ENCODE measurements around the gene CLEC3A.
"Not testable (repeated sequence)": the region's sequence is repeated elsewhere in the genome, so short reads cannot be mapped to it uniquely, and the experiment has no call there.

Gene CLEC3A

GRCh38 chr16:78022347-78023060 lies at the start of gene CLEC3A:
Gene CLEC3A, plus strand, starts transcription at chr16:78022548. Its CDS starts 79 bp downstream, at chr16:78022627.
- no peaks in the 10 kb centered on the region for H3K4me1 Mint-ChIP-seq
- H3K9me3 Mint-ChIP-seq = no peaks in the 10 kb centered on the region
- H3K4me3 Mint-ChIP-seq = no peak within 1 kb of the TSS
- H3K36me3 Mint-ChIP-seq = no peaks in the 10 kb centered on the region
- H3K27ac Mint-ChIP-seq = no peak within 1 kb of the TSS
- peaks cover 6% of the 10 kb centered on the region for H3K27me3 Mint-ChIP-seq

- Mint-ChIP-seq H3K36me3 (no peaks in the 10 kb centered on the region), H3K27ac (no peak overlapping the region), H3K27me3 (peaks cover 5% of the 10 kb centered on the region)
These were observed 47.5 kb upstream of the CLEC3A start for GRCh38 chr16:77974883-77975282.

GRCh38 chr16:77975942-77976341 lies 46.4 kb upstream of the CLEC3A start:
- Mint-ChIP-seq H3K27me3 (peaks cover 5% of the 10 kb centered on the region), H3K27ac (no peak overlapping the region), H3K4me1 (no peaks in the 10 kb centered on the region), H3K36me3 (no peaks in the 10 kb centered on the region), H3K4me3 (no peak overlapping the region), H3K9me3 (no peaks in the 10 kb centered on the region)

More at GRCh38 chr16:77974883-77975282, 47.5 kb upstream of the CLEC3A start:
- Mint-ChIP-seq H3K9me3 (no peaks in the 10 kb centered on the region), H3K4me1 (no peaks in the 10 kb centered on the region), H3K4me3 (no peak overlapping the region)

- no peak overlapping the region for H3K27ac Mint-ChIP-seq
- no peaks in the 10 kb centered on the region for H3K9me3 Mint-ChIP-seq
- no peaks in the 10 kb centered on the region for H3K4me1 Mint-ChIP-seq
- no peaks in the 10 kb centered on the region for H3K36me3 Mint-ChIP-seq
- H3K27me3 Mint-ChIP-seq = peaks cover 3% of the 10 kb centered on the region
- no peak overlapping the region for H3K4me3 Mint-ChIP-seq
These were observed 45.0 kb upstream of the CLEC3A start for GRCh38 chr16:77977339-77977738.

GRCh38 chr16:77985111-77985510 lies 37.2 kb upstream of the CLEC3A start:
- Mint-ChIP-seq H3K4me3 (no peak overlapping the region), H3K9me3 (no peaks in the 10 kb centered on the region), H3K36me3 (no peaks in the 10 kb centered on the region), H3K27me3 (peaks cover 8% of the 10 kb centered on the region), H3K27ac (no peak overlapping the region), H3K4me1 (no peaks in the 10 kb centered on the region)

- H3K27me3 Mint-ChIP-seq = peaks cover 8% of the 10 kb centered on the region
- H3K27ac Mint-ChIP-seq = no peak overlapping the region
- H3K4me1 Mint-ChIP-seq = no peaks in the 10 kb centered on the region
- no peaks in the 10 kb centered on the region for H3K9me3 Mint-ChIP-seq
- H3K4me3 Mint-ChIP-seq = no peak overlapping the region
- H3K36me3 Mint-ChIP-seq = no peaks in the 10 kb centered on the region
These were observed 36.2 kb upstream of the CLEC3A start for GRCh38 chr16:77986011-77986740.

GRCh38 chr16:77987810-77988209 lies 34.5 kb upstream of the CLEC3A start:
- H3K4me3 Mint-ChIP-seq = no peak overlapping the region
- H3K4me1 Mint-ChIP-seq = no peaks in the 10 kb centered on the region
- H3K9me3 Mint-ChIP-seq = peaks cover 5% of the 10 kb centered on the region
- H3K27ac Mint-ChIP-seq = no peak overlapping the region
- H3K27me3 Mint-ChIP-seq = peaks cover 10% of the 10 kb centered on the region
- H3K36me3 Mint-ChIP-seq = no peaks in the 10 kb centered on the region

GRCh38 chr16:77989846-77990245 lies 32.5 kb upstream of the CLEC3A start:
- Mint-ChIP-seq H3K4me3 (no peak overlapping the region), H3K36me3 (no peaks in the 10 kb centered on the region), H3K27ac (no peak overlapping the region), H3K4me1 (no peaks in the 10 kb centered on the region), H3K27me3 (peaks cover 9% of the 10 kb centered on the region), H3K9me3 (peaks cover 5% of the 10 kb centered on the region)

- Mint-ChIP-seq H3K27ac (no peak overlapping the region), H3K9me3 (peaks cover 10% of the 10 kb centered on the region), H3K27me3 (peaks cover 8% of the 10 kb centered on the region), H3K4me3 (no peak overlapping the region), H3K4me1 (no peaks in the 10 kb centered on the region), H3K36me3 (no peaks in the 10 kb centered on the region)
These were observed 30.6 kb upstream of the CLEC3A start for GRCh38 chr16:77991701-77992100.

- H3K36me3 Mint-ChIP-seq, H3K4me1 Mint-ChIP-seq, H3K27ac Mint-ChIP-seq, H3K27me3 Mint-ChIP-seq, H3K4me3 Mint-ChIP-seq, H3K9me3 Mint-ChIP-seq: not testable (repeated sequence)
These were observed 30.0 kb upstream of the CLEC3A start for GRCh38 chr16:77992381-77992780.

GRCh38 chr16:77993111-77993985 lies 29.0 kb upstream of the CLEC3A start:
- peaks cover 10% of the 10 kb centered on the region for H3K9me3 Mint-ChIP-seq
- H3K4me3 Mint-ChIP-seq = no peak overlapping the region
- no peaks in the 10 kb centered on the region for H3K4me1 Mint-ChIP-seq
- peaks cover 6% of the 10 kb centered on the region for H3K27me3 Mint-ChIP-seq
- H3K36me3 Mint-ChIP-seq = no peaks in the 10 kb centered on the region
- H3K27ac Mint-ChIP-seq = no peak overlapping the region

- no peak overlapping the region for H3K27ac Mint-ChIP-seq
- no peaks in the 10 kb centered on the region for H3K4me1 Mint-ChIP-seq
- H3K27me3 Mint-ChIP-seq = peaks cover 5% of the 10 kb centered on the region
- peaks cover 10% of the 10 kb centered on the region for H3K9me3 Mint-ChIP-seq
- H3K4me3 Mint-ChIP-seq = no peak overlapping the region
- no peaks in the 10 kb centered on the region for H3K36me3 Mint-ChIP-seq
These were observed 26.4 kb upstream of the CLEC3A start for GRCh38 chr16:77995843-77996455.

GRCh38 chr16:77998350-77999023 lies 23.9 kb upstream of the CLEC3A start:
- peaks cover 3% of the 10 kb centered on the region for H3K27me3 Mint-ChIP-seq
- no peak overlapping the region for H3K27ac Mint-ChIP-seq
- H3K4me3 Mint-ChIP-seq = no peak overlapping the region
- H3K36me3 Mint-ChIP-seq = no peaks in the 10 kb centered on the region
- H3K9me3 Mint-ChIP-seq = peaks cover 5% of the 10 kb centered on the region
- no peaks in the 10 kb centered on the region for H3K4me1 Mint-ChIP-seq

- Mint-ChIP-seq H3K4me1 (no peaks in the 10 kb centered on the region), H3K9me3 (no peaks in the 10 kb centered on the region), H3K4me3 (no peak overlapping the region), H3K27me3 (no peaks in the 10 kb centered on the region), H3K27ac (no peak overlapping the region), H3K36me3 (no peaks in the 10 kb centered on the region)
These were observed 20.8 kb upstream of the CLEC3A start for GRCh38 chr16:78001451-78002025.
